C4-2B (cell line): Measurements from ENCODE around the gene CREB3.
A peak's percentile ranks its signal among the peaks of the same experiment; 100 is the strongest.

Source experiments
- H3K27ac ChIP-seq: fragments of 450-650 bp; 2 replicates; pipeline ENCODE4 v1.5.1; 2017
- CTCF ChIP-seq: fragments of 450-650 bp; conservative IDR thresholded peaks from 2 replicates; pipeline ENCODE4 v1.5.1; 2017; ENCODE audit warnings: mild to moderate bottlenecking
- ZFX ChIP-seq: fragments of 450-650 bp; IDR thresholded peaks from 2 replicates; pipeline ENCODE4 v1.6.1; 2017

CREB3 gene

GRCh38 chr9:35766997-35767396 is 34.5 kb downstream of the CREB3 start:
- TF ChIP-seq ZFX (no peak), CTCF (no peak)
- no peak overlapping the region for H3K27ac ChIP-seq

GRCh38 chr9:35767458-35767857 is 35.0 kb downstream of the CREB3 start:
- TF ChIP-seq ZFX (no peak), CTCF (no peak)
- H3K27ac ChIP-seq = no peak overlapping the region

GRCh38 chr9:35769763-35770162 is 37.3 kb downstream of the CREB3 start:
- peak overlapping the region; percentile 72; the same call in 1 of the 2 replicates for H3K27ac ChIP-seq
- no peak for TF ChIP-seq ZFX
- TF ChIP-seq CTCF = no peak

- TF ChIP-seq CTCF = no peak
- H3K27ac ChIP-seq = peak overlapping the region; percentile 72; the same call in 1 of the 2 replicates
Observed at GRCh38 chr9:35771075-35771433, 38.6 kb downstream of the CREB3 start.

- TF ChIP-seq ZFX (no peak), CTCF (no peak)
- H3K27ac ChIP-seq = peak overlapping the region; percentile 72; the same call in 1 of the 2 replicates
Observed at GRCh38 chr9:35771534-35771933, 39.1 kb downstream of the CREB3 start.

GRCh38 chr9:35771943-35772342 is 39.5 kb downstream of the CREB3 start:
- H3K27ac ChIP-seq = peak overlapping the region; percentile 57
- TF ChIP-seq ZFX (no peak), CTCF (no peak)

GRCh38 chr9:35774907-35775635 is 42.6 kb downstream of the CREB3 start:
- no peak overlapping the region for H3K27ac ChIP-seq
- TF ChIP-seq CTCF (no peak), ZFX (no peak)
